ENCODE measurements around the gene PCDHB2.
A peak's percentile ranks its signal among the peaks of the same experiment; 100 is the strongest.
"Not testable (repeated sequence)": the region's sequence is repeated elsewhere in the genome, so short reads cannot be mapped to it uniquely, and the experiment has no call there.

Gene PCDHB2

DNA sequence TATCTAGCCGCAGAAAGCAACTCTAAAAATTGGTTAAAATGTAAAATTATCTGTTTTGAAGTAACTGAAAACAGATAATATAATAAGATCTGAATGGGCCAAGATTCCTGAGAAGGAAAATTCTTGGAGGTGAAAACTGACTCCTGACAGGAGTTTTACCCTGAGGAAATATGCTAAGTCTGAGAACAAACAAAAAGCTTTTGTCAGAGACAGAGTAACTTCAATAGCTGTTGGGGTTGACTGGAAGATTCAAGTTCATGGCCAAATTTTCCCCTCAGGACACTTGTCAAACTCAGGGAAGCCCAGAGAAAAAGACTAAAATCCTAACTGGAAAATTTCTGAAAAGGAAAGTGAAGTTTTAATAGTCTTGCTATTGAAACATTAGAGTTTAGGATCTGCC, 32.9 kb downstream of the PCDHB2 start:
- no peak for DNase-seq (ENCODE audit: low spot score)
- TF ChIP-seq, protein P1, sequence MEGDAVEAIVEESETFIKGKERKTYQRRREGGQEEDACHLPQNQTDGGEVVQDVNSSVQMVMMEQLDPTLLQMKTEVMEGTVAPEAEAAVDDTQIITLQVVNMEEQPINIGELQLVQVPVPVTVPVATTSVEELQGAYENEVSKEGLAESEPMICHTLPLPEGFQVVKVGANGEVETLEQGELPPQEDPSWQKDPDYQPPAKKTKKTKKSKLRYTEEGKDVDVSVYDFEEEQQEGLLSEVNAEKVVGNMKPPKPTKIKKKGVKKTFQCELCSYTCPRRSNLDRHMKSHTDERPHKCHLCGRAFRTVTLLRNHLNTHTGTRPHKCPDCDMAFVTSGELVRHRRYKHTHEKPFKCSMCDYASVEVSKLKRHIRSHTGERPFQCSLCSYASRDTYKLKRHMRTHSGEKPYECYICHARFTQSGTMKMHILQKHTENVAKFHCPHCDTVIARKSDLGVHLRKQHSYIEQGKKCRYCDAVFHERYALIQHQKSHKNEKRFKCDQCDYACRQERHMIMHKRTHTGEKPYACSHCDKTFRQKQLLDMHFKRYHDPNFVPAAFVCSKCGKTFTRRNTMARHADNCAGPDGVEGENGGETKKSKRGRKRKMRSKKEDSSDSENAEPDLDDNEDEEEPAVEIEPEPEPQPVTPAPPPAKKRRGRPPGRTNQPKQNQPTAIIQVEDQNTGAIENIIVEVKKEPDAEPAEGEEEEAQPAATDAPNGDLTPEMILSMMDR (IDR thresholded peaks at IDR 0.05; ENCODE audit: extremely low read depth, missing control alignments): no peak

DNA sequence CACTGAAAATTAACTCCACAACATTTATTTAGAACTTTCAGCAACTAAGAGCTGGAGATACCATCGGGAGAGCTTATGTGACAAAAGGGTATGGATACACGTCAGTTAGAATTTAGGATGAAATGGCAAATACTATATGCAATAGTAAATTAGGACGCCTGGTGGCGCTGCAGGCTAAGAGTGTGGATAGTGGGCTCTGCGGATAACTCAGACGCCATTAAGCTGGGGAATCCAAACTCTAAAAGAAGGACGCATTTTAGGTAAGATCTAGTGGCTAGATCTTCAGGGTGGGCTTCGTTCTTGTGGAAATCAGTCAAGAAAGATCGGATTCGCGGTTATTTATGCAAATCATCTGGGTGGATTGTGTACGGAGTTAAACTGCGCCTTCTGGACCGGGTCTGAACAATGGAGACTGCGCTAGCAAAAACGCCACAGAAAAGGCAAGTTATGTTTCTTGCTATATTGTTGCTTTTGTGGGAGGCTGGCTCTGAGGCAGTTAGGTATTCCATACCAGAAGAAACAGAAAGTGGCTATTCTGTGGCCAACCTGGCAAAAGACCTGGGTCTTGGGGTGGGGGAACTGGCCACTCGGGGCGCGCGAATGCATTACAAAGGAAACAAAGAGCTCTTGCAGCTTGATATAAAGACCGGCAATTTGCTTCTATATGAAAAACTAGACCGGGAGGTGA, 40.8 kb downstream of the PCDHB2 start, which contains the start of gene PCDHB5:
TSS of gene PCDHB5 (plus strand) at position 177 of the 688 bp plus-strand sequence. CDS start at position 406, 229 bp downstream.
- no peak for DNase-seq (ENCODE audit: low spot score)
- TF ChIP-seq, protein P1 (IDR thresholded peaks at IDR 0.05; ENCODE audit: extremely low read depth, missing control alignments): peak; percentile 5

GRCh38 chr5:141135718-141136266, 41.4 kb downstream of the PCDHB2 start:
- no peak for DNase-seq (ENCODE audit: low spot score)
- TF ChIP-seq, protein P1 (IDR thresholded peaks at IDR 0.05; ENCODE audit: extremely low read depth, missing control alignments): no peak

GRCh38 chr5:141137346-141137745, 42.9 kb downstream of the PCDHB2 start:
- not testable (repeated sequence) for DNase-seq (ENCODE audit: low spot score)
